ENCODE data around the gene ZNF566.

DNA sequence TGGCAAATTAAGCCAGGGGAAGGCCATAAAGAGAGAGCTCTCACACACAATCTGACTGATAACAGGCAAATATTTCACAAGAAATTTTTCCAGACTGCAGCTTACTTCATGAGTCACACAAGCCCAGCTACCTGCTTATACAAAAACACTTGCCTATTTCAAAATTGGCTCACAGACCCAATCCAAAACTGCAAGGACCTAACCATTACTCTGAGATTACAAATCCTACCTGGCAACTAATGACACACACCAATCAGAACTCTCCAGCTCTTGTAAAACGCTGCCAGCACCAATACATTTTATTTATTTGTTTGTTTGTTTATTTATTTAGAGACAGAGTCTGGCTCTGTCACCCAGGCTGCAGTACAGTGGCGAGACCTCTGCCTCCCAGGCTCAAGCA is 52.8 kb downstream of the ZNF566 start:
- no peak for TF ChIP-seq CHD1 (IDR thresholded peaks at IDR 0.05; ENCODE audit: low read depth, low read length)
- no peak for TF ChIP-seq CTCF (conservative IDR thresholded peaks at IDR 0.05; ENCODE audit: low read depth, low read length)
- no peak for TF ChIP-seq POLR2A (IDR thresholded peaks at IDR 0.05; ENCODE audit: low read depth, low read length)
- TF ChIP-seq RAD21 (IDR thresholded peaks at IDR 0.05; ENCODE audit: low read length) = no peak
- peak; percentile 91 for TF ChIP-seq RFX5 (IDR thresholded peaks at IDR 0.05; ENCODE audit: low read depth, low read length)
- TF ChIP-seq MXI1 (IDR thresholded peaks at IDR 0.05; ENCODE audit: borderline replicate concordance, low read depth, low read length) = no peak
- no peak for TF ChIP-seq FOS (IDR thresholded peaks at IDR 0.05; ENCODE audit: low read depth, low read length)

All from IMR-90 (cell line).